A549 (cell line): ENCODE data around the gene XAGE1A. TPM values are rescaled to one million over a fixed set of nuclear protein-coding genes. Genes with fewer than 3 reads are reported as not detected.
"Not testable (repeated sequence)": the region's sequence is repeated elsewhere in the genome, so short reads cannot be mapped to it uniquely, and the experiment has no call there.

ENCODE experiments used
- ATAC-seq, 2 experiments: fragments of 200-7000 bp in 1 of 2; fragments of >200 bp in 1 of 2; cut with Nextera tagmentation in 1 of 2; cut with Tn5 transposase in 1 of 2; 3 replicates each; pipeline versions ENCODE4 v1.8.0 to v1.9.1; 2018 to 2020; ENCODE audit warnings: mild to moderate bottlenecking in 1 of 2, moderate library complexity in 1 of 2
- CTCF ChIA-PET: fragments of 300-600 bp; sonication (Branson Sonifier 250); formaldehyde crosslinking; extraction: SDS; loops from one replicate; lab custom pipeline; 2021; ENCODE audit warnings: antibody characterized with exemption, inconsistent platforms; lab: Yijun Ruan, JAX
- POLR2A ChIA-PET: fragments of 350-600 bp; formaldehyde crosslinking; extraction: SDS; loops from one replicate; lab custom pipeline; 2021; ENCODE audit warnings: antibody characterized with exemption, inconsistent platforms; lab: Yijun Ruan, JAX
- DNase-seq, 2 experiments: peaks; one replicate each; pipeline versions ENCODE4 v3.0.0 to v3.0.0-alpha.2; 2011 to 2016; ENCODE audit warnings: low read depth in 1 of 2, low spot score in 1 of 2
- FAIRE-seq: peaks from 2 replicates; lab custom pipeline; 2011; peaks lifted over from hg19 to GRCh38; lab: Jason Lieb, UNC
- H3K27ac ChIP-seq, 2 experiments: fragments of >200 bp; sonication (Bioruptor Twin); formaldehyde crosslinking; 3 replicates each; pipeline ENCODE4 v1.5.1; 2016 to 2017
- H3K4me1 ChIP-seq: fragments of >200 bp; sonication (Bioruptor Twin); formaldehyde crosslinking; 3 replicates; pipeline ENCODE4 v1.6.1; 2016
- H3K4me2 ChIP-seq: fragments of >200 bp; sonication (Bioruptor Twin); formaldehyde crosslinking; 3 replicates; pipeline ENCODE4 v1.6.1; 2016
- H3K4me3 ChIP-seq: fragments of >200 bp; sonication (Bioruptor Twin); formaldehyde crosslinking; 3 replicates; pipeline ENCODE4 v1.5.1; 2016
- H3K9me3 ChIP-seq: fragments of >200 bp; sonication (Bioruptor Twin); formaldehyde crosslinking; 3 replicates; pipeline ENCODE4 v1.6.1; 2016
- CBX8 ChIP-seq: fragments of 200-600 bp; sonication (generic); IDR thresholded peaks from 2 replicates; pipeline ENCODE4 v1.6.1; 2016
- EHMT2 ChIP-seq: fragments of 200-600 bp; sonication (generic); IDR thresholded peaks from 2 replicates; pipeline ENCODE4 v1.6.1; 2016; ENCODE audit warnings: antibody characterized with exemption, low read depth, mild to moderate bottlenecking, moderate library complexity
- FOSB ChIP-seq: fragments of 250-450 bp; sonication (Bioruptor Pico); IDR thresholded peaks from 2 replicates; pipeline ENCODE4 v1.5.0; 2020; ENCODE audit warnings: mild to moderate bottlenecking, moderate library complexity
- FOSL2 ChIP-seq, 2 experiments: fragments of 450-650 bp in 1 of 2; fragments of >200 bp in 1 of 2; sonication (Bioruptor Twin) in 1 of 2; formaldehyde crosslinking; IDR thresholded peaks; 2 replicates each; pipeline versions ENCODE4 v1.5.0 to v1.6.1; 2016 to 2020; ENCODE audit warnings: mild to moderate bottlenecking in 1 of 2, moderate library complexity in 1 of 2
- ZC3H11A ChIP-seq: fragments of 450-650 bp; IDR thresholded peaks from 2 replicates; pipeline ENCODE4 v1.6.1; 2014; ENCODE audit warnings: antibody characterized with exemption, mild to moderate bottlenecking
- WGBS: methylation state at CpG from one replicate; pipeline ENCODE4 v1.1.6; 2017; ENCODE audit errors: missing lambda C conversion rate; 5-methylcytosine and 5-hydroxymethylcytosine counted together
- polyA minus RNA-seq: library from RNA; depleted of rRNA, polyadenylated mRNA; stranded (reverse); fragments of >200 nt; gene quantifications from 2 replicates; pipeline ENCODE4 v1.2.3, GENCODE V29; 2011; rRNA and poly(A)+ RNA removed
- polyA plus RNA-seq, 4 experiments: library from polyadenylated mRNA; depleted of rRNA in 3 of 4; stranded (reverse); fragments of >200 nt; fragmentation: RNase III in 1 of 4; extraction: RNeasy Plus Mini Kit Qiagen cat#74134 plus additional on column Dnase treatment in 1 of 4; gene quantifications; 2 replicates in 3 of 4; 3 replicates in 1 of 4; pipeline ENCODE4 v1.2.3, GENCODE V29; 2011 to 2017
- TF ChIP-seq, protein P1 (sequence below): fragments of >200 bp; sonication (Bioruptor Twin); formaldehyde crosslinking; IDR thresholded peaks from 3 replicates; pipeline ENCODE4 v1.5.1; 2016
- TF ChIP-seq, protein P2 (sequence below): IDR thresholded peaks from 2 replicates; pipeline ENCODE4 v1.6.1; 2012; ENCODE audit warnings: low read depth, borderline replicate concordance

XAGE1A gene, protein sequence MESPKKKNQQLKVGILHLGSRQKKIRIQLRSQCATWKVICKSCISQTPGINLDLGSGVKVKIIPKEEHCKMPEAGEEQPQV
- polyA plus RNA-seq (2011; rRNA removed) (82.9 and 111 TPM in 2 replicates), polyA plus RNA-seq (2017; fragmentation: RNase III; extraction: RNeasy Plus Mini Kit Qiagen cat#74134 plus additional on column Dnase treatment) (8.3 to 18.1 TPM (median 13.3 TPM) in 3 replicates), polyA minus RNA-seq (7.9 and 11.4 TPM in 2 replicates)
- 86.4 and 91.7 TPM in 2 replicates for polyA plus RNA-seq (2012; cell fraction: cytosol; rRNA removed)
- 7.0 and 30.2 TPM in 2 replicates for polyA plus RNA-seq (2012; cell fraction: nucleus; rRNA removed)

DNA sequence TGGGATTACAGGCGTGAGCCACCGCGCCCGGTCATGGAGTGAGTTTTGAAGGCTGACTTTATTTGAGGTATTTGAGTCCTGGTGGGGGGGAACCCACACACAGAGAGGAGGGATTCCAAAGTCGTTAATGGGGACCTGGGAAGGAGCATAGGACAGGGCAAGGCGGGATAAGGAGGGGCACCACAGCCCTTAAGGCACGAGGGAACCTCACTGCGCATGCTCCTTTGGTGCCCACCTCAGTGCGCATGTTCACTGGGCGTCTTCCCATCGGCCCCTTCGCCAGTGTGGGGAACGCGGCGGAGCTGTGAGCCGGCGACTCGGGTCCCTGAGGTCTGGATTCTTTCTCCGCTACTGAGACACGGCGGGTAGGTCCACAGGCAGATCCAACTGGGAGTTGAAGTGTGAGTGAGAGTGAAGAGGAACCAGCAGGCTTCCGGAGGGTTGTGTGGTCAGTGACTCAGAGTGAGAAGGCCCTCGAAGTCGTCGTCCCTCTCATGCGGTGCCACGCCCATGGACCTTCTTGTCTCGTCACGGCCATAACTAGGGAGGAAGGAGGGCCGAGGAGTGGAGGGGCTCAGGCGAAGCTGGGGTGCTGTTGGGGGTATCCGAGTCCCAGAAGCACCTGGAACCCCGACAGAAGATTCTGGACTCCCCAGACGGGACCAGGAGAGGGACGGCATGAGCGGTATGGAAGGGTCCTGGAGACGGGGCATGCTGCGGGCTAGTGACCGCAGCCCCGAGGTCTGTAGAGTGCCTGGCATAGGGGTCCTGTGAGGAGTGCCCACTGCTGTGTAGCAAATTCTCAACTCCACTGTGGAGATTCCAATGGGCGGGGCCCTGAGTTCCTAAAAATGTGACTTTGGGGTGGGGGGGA, at the start of gene XAGE1A:
XAGE1A (plus strand) TSS at position 264 of the 874 bp plus-strand sequence. CDS start 1,554 bp downstream, outside the sequence.
- POLR2A ChIA-PET, CTCF ChIA-PET, H3K4me2 ChIP-seq, FAIRE-seq, H3K4me3 ChIP-seq, H3K4me1 ChIP-seq, DNase-seq, H3K9me3 ChIP-seq, H3K27ac ChIP-seq: not testable (repeated sequence)
- WGBS: no CpG with 5 or more reads among the region's 41 CpGs
- ATAC-seq: peak; percentile 85 to 93

DNA sequence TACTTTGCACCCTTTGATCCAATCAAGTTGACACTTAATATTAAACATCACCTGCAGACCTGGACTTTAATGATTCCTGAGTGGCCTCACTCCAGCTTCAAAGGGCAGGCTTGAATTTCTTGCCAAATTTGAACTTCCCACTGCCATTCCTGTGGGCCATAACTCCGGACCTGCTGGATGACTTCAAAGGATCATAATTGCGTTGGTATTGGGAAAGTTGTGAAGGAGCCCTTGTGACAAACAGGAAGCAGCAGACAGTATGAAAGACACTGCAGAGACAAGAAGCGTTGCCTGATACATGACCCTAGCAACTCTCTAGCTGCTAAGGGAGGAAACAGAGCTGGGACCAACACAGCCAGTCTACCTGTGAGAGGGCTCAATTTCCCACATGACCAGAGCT, 43.6 kb upstream of the XAGE1A start:
- WGBS: 25% methylated on average over 3 of the region's 3 CpGs
- H3K4me3 ChIP-seq, ATAC-seq, H3K9me3 ChIP-seq, H3K4me2 ChIP-seq, DNase-seq, FAIRE-seq, POLR2A ChIA-PET, H3K27ac ChIP-seq, H3K4me1 ChIP-seq, CTCF ChIA-PET: not testable (repeated sequence)

DNA sequence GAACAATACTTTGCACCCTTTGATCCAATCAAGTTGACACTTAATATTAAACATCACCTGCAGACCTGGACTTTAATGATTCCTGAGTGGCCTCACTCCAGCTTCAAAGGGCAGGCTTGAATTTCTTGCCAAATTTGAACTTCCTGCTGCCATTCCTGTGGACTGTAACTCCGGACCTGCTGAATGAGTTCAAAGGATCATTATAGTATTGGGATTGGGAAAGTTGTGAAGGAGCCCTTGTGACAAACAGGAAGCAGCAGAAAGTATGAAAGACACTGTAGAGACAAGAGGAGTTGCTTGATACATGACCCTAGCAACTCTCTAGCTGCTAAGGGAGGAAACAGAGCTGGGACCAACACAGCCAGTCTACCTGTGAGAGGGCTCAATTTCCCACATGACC, 24.3 kb upstream of the XAGE1A start:
- ATAC-seq, H3K27ac ChIP-seq, H3K9me3 ChIP-seq, H3K4me3 ChIP-seq, H3K4me1 ChIP-seq, H3K4me2 ChIP-seq, POLR2A ChIA-PET, DNase-seq, FAIRE-seq, CTCF ChIA-PET: not testable (repeated sequence)
- 0% methylated on average over 1 of the region's 1 CpG for WGBS

DNA sequence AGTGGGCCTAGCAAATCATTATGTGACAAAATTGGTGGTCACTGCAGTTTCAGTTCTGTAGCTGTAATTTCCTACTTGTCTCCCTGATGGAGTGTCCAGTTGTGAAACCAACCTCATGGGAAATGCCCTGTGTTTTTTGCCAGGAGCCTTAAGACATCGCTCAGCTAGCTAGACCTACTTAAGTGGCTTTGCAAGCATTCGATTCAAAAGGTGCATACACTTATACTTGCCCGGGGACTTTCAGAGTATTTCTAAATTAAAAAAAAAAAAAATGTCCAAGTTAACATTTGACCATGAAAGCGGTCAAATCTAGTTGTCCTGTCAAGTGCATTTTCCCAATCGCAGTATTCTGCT, 788 bp downstream of the XAGE1A start:
- ATAC-seq, CTCF ChIA-PET, POLR2A ChIA-PET: not testable (repeated sequence)

DNA sequence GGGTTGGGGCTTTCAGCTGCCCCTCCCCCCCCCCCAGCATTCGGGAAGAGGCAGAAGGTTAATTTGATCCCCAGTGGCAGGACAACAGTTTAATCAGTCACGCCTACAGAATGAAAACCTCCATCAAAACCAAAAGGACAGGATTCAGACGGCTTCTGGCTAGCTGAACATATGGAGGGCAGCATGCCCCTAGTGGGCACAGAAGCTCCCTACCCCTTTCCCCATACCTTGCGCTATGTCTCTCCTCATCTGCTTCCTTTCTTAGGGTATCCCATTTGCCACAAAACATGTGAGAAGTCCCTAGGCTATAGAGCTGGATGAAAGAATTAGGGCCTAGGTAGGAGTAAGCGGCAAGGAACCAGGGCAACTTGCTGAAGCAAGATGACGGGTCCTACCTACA, 5.8 kb downstream of the XAGE1A start:
- CTCF ChIA-PET: not testable (repeated sequence)

More for the DNA sequence above, 788 bp downstream of the XAGE1A start:
- not testable (repeated sequence) for H3K4me1 ChIP-seq, H3K9me3 ChIP-seq, H3K4me2 ChIP-seq, DNase-seq, FAIRE-seq, H3K4me3 ChIP-seq, H3K27ac ChIP-seq
- WGBS: no CpG with 5 or more reads among the region's 5 CpGs

DNA sequence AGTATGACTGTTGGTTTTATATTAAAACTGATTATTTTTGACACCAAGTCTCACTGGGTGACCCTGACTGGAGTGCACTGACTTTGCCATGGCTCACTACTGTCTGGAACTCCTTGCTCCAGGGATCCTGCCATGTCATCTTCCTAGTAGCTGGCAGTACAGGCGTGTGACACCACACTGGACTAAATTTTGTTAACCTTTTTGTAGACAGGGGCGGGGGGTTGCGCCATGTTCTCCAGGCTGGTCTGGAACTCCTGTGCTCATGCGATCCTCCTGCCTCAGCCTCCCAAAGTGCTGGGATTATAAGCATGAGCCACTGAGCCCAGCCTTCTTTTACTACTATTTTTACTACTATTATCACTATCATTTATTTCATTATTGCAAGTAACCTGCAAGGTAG, 8.9 kb downstream of the XAGE1A start:
- ChIA-PET CTCF (no interaction called here), POLR2A (no interaction called here)
- no peak for ATAC-seq
- FAIRE-seq: no peak
- Histone ChIP-seq H3K4me2 (no peak overlapping the region), H3K4me1 (no peaks in the 10 kb centered on the region), H3K9me3 (no peaks in the 10 kb centered on the region)
- WGBS: 15% methylated on average over 4 of the region's 4 CpGs
- TF ChIP-seq, protein P1, sequence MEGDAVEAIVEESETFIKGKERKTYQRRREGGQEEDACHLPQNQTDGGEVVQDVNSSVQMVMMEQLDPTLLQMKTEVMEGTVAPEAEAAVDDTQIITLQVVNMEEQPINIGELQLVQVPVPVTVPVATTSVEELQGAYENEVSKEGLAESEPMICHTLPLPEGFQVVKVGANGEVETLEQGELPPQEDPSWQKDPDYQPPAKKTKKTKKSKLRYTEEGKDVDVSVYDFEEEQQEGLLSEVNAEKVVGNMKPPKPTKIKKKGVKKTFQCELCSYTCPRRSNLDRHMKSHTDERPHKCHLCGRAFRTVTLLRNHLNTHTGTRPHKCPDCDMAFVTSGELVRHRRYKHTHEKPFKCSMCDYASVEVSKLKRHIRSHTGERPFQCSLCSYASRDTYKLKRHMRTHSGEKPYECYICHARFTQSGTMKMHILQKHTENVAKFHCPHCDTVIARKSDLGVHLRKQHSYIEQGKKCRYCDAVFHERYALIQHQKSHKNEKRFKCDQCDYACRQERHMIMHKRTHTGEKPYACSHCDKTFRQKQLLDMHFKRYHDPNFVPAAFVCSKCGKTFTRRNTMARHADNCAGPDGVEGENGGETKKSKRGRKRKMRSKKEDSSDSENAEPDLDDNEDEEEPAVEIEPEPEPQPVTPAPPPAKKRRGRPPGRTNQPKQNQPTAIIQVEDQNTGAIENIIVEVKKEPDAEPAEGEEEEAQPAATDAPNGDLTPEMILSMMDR: no peak
- TF ChIP-seq EHMT2 (no peak), ZC3H11A (no peak), FOSL2 (IDR thresholded peaks at IDR 0.05) (no peak), FOSL2 (CRISPR knock-in tag; IDR thresholded peaks at IDR 0.05) (no peak), CBX8 (no peak), FOSB (CRISPR knock-in tag) (no peak)
- TF ChIP-seq, protein P2, sequence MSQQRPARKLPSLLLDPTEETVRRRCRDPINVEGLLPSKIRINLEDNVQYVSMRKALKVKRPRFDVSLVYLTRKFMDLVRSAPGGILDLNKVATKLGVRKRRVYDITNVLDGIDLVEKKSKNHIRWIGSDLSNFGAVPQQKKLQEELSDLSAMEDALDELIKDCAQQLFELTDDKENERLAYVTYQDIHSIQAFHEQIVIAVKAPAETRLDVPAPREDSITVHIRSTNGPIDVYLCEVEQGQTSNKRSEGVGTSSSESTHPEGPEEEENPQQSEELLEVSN: no peak
- TF ChIP-seq, all 56 proteins: peak for 0
- Histone ChIP-seq H3K27ac (no peak overlapping the region), H3K4me3 (no peak overlapping the region)
- no peak for DNase-seq

More for the DNA sequence above, 5.8 kb downstream of the XAGE1A start:
- FAIRE-seq, H3K27ac ChIP-seq, POLR2A ChIA-PET, DNase-seq, H3K9me3 ChIP-seq, H3K4me1 ChIP-seq, H3K4me2 ChIP-seq, H3K4me3 ChIP-seq: not testable (repeated sequence)
- peak in 1 of 2 experiments; percentile 56; a peak in 2 of 6 replicates for ATAC-seq
- no CpG with 5 or more reads among the region's 6 CpGs for WGBS
